Muscle layer of colon (tissue), 2 donors: ENCODE data around the gene XRRA1.
"Not testable (repeated sequence)": the region's sequence is repeated elsewhere in the genome, so short reads cannot be mapped to it uniquely, and the experiment has no call there.

Experiments
- H3K27ac ChIP-seq: one replicate; pipeline ENCODE4 v1.7.0; 2013; ENCODE audit warnings: low read depth, mild to moderate bottlenecking, low read length, moderate library complexity
- H3K27me3 ChIP-seq, 2 donors: one replicate each; pipeline ENCODE4 v1.7.0; 2013; ENCODE audit warnings: low read length in 2 of 2, mild to moderate bottlenecking in 2 of 2; ENCODE audit not compliant: insufficient read depth in 2 of 2, control insufficient read depth in 1 of 2
- H3K36me3 ChIP-seq: one replicate; pipeline ENCODE4 v1.7.0; 2013; ENCODE audit warnings: mild to moderate bottlenecking, low read length; ENCODE audit not compliant: insufficient read depth
- H3K4me1 ChIP-seq: one replicate; pipeline ENCODE4 v1.7.0; 2013; ENCODE audit warnings: mild to moderate bottlenecking, low read length; ENCODE audit not compliant: insufficient read depth
- H3K4me3 ChIP-seq, 2 donors: one replicate each; pipeline ENCODE4 v1.7.0; 2013; ENCODE audit warnings: low read length in 2 of 2, low read depth in 1 of 2, mild to moderate bottlenecking in 1 of 2, moderate library complexity in 1 of 2
- H3K9ac ChIP-seq: one replicate; pipeline ENCODE4 v1.7.0; 2013; ENCODE audit warnings: low read length
- H3K9me3 ChIP-seq: one replicate; pipeline ENCODE4 v1.7.0; 2013; ENCODE audit warnings: mild to moderate bottlenecking, low read length
- donor health status: abdominal sarcoma.
- donor health status: Adenocarcinoma of cecum.

The XRRA1 gene

DNA sequence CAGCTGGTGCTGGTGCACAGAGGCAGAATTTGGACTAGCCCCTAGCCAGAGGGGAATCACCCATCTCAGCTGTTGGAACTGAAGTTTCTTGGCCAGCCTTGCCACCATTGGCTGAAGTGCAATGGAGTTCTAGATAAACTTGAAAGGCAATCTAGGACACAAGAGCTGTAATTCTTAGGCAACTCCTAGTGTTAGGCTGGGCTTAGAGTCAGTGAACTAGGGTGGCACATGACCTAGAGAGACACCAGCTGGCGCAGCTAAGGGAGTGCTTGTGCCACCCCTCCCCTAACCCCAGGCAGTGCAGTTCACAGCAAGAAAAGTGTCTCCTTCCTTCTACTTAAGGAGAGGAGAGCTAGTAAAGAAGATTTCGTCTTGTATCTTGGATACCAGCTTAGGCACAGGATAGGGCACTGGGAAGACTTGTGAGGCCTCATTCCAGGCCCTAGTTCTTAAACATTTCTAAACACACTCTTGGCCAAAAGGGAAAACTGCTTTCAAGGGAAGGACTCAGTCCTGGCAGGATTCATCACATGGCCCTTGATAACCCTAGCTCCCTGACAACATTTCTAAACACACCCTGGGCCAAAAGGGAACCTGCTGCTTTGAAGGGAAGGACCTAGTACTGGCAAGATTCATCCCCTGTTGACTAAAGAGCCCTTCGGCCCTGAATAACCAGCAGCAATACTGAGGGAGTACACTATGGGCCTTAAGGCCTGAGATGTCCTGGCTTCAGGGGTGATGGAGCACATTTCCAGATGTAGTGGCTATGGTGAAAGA, 53.4 kb downstream of the XRRA1 start:
- H3K9ac ChIP-seq: no peak overlapping the region
- no peaks in the 10 kb centered on the region for H3K4me1 ChIP-seq
- no peaks in the 10 kb centered on the region for H3K9me3 ChIP-seq
- H3K36me3 ChIP-seq: no peaks in the 10 kb centered on the region
- H3K27ac ChIP-seq: no peak overlapping the region
- no peaks in the 10 kb centered on the region for H3K27me3 ChIP-seq
- H3K4me3 ChIP-seq: no peak overlapping the region

DNA sequence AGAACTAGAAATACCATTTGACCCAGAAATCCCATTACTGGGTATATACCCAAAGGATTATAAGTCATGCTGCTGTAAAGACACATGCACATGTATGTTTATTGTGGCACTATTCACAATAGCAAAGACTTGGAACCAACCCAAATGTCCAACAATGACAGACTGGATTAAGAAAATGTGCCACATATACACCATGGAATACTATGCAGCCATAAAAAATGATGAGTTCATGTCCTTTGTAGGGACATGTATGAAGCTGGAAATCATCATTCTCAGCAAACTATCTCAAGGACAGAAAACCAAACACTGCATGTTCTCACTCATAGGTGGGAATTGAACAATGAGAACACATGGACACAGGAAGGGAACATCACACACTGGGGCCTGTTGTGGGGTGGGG, 55.9 kb downstream of the XRRA1 start:
- not testable (repeated sequence) for H3K4me3 ChIP-seq, H3K9me3 ChIP-seq, H3K27me3 ChIP-seq, H3K36me3 ChIP-seq, H3K4me1 ChIP-seq, H3K27ac ChIP-seq, H3K9ac ChIP-seq

DNA sequence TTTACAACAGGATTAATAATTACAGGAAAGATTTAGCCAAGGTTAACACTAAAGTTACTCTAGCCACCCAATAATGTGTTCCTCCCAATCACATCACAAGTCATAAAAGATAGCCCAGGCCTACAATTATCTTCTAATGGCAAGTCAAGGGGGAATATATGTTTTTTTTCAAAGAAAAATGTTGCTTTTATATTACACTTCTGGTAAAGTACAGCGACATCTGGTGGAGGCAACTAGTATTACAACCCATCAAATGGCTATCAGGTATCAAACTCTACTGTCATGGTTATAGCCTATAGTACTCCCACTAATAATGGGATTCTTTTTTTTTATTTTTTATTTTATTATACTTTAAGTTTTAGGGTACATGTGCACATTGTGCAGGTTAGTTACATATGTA, 71.8 kb downstream of the XRRA1 start:
- H3K4me1 ChIP-seq: no peaks in the 10 kb centered on the region
- H3K9me3 ChIP-seq: peaks cover 9% of the 10 kb centered on the region
- no peak overlapping the region for H3K27ac ChIP-seq
- no peak overlapping the region for H3K9ac ChIP-seq
- H3K36me3 ChIP-seq: peaks cover 9% of the 10 kb centered on the region
- H3K4me3 ChIP-seq: no peak overlapping the region
- no peaks in the 10 kb centered on the region for H3K27me3 ChIP-seq

DNA sequence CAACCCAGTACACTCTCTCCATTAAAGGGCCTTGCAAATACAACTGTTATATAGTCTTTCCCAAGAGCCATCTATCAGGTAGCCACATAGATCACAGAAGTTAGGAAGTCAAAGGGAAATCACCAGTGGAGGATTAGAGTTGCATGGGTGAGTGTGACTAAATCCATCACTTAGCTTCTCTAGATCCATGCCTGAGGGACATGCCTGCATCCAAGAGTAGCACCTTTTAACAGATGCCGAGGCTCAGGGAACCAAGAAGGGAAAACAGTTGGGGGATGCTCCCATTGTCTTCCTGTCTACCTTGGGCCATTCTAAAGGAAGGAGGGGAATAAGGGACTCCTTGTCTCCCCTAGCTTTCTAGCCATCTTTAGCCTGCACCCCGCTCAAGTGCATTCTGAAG, 77.9 kb downstream of the XRRA1 start:
- H3K36me3 ChIP-seq: peaks cover 19% of the 10 kb centered on the region
- peaks cover 55% of the 10 kb centered on the region for H3K9me3 ChIP-seq
- H3K27ac ChIP-seq: no peak overlapping the region
- H3K9ac ChIP-seq: no peak overlapping the region
- no peak overlapping the region for H3K4me3 ChIP-seq
- H3K4me1 ChIP-seq: no peaks in the 10 kb centered on the region
- H3K27me3 ChIP-seq: no peaks in the 10 kb centered on the region

DNA sequence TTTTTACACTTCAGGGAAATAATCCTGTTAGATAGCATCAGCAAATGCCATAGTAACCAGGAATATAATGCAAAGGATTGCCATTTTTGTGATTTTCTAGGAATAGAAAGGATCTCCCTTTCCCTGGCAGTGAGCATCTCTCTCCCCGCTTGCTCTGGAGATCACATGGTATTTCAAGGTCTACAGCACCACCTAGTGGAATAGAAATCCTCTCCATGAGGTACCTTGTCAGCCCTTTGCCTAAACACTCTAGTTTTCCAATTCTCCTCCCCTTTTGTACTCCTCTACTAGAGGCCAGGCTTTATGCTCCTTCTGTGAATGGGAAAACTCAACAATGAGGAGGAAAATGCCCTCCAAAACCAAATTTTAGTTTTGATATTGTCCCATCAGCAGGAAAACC, 78.4 kb downstream of the XRRA1 start:
- Histone ChIP-seq H3K9me3 (peaks cover 61% of the 10 kb centered on the region), H3K27me3 (no peaks in the 10 kb centered on the region), H3K4me1 (no peaks in the 10 kb centered on the region), H3K36me3 (peaks cover 23% of the 10 kb centered on the region), H3K4me3 (no peak overlapping the region), H3K9ac (no peak overlapping the region), H3K27ac (no peak overlapping the region)

DNA sequence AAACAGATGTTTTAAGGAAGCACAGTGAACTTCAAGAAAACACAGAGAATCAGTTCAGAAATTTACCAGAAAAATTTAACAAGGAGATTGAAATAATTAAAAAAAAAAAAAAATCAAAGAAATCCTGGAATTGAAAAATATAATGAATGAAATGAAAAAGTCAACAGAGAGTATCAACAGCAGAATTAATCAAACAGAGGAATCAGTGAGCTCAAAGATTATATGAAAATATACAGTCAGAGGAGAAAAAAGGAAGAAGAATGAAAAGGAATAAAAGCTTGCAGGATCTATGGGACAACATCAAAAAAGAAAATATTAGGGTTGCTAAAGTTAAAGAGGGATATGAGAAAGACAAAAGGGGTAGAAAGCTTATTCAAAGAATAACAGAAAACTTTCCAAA, 82.3 kb downstream of the XRRA1 start:
- peaks cover 29% of the 10 kb centered on the region for H3K36me3 ChIP-seq
- H3K4me3 ChIP-seq: peak overlapping the region in 1 of 2 donors; percentile 16
- no peak overlapping the region for H3K27ac ChIP-seq
- H3K9ac ChIP-seq: no peak overlapping the region
- no peaks in the 10 kb centered on the region for H3K27me3 ChIP-seq
- no peaks in the 10 kb centered on the region for H3K4me1 ChIP-seq
- peaks cover 51% of the 10 kb centered on the region for H3K9me3 ChIP-seq

DNA sequence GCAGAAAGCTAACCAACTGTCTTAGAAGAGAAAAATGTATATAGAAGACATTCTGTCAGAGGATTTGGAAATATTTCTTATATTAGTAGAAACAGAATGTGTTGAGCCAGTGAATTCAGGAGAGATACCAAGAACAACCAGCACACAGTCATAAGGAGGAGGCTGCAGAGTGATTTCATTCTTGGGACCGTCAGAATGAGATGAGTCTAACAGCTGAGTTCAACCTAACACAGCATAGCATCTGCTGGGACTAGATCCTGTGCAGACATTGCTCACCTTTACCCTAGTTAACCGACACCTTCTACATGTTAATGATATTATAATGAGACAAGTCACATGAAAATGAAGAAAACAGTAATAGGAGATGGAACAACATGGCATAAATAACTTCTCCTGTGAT, 85.5 kb downstream of the XRRA1 start:
- Histone ChIP-seq H3K27me3 (no peaks in the 10 kb centered on the region), H3K27ac (no peak overlapping the region), H3K9ac (no peak overlapping the region), H3K4me1 (no peaks in the 10 kb centered on the region), H3K9me3 (peaks cover 29% of the 10 kb centered on the region), H3K36me3 (peaks cover 21% of the 10 kb centered on the region), H3K4me3 (no peak overlapping the region)

DNA sequence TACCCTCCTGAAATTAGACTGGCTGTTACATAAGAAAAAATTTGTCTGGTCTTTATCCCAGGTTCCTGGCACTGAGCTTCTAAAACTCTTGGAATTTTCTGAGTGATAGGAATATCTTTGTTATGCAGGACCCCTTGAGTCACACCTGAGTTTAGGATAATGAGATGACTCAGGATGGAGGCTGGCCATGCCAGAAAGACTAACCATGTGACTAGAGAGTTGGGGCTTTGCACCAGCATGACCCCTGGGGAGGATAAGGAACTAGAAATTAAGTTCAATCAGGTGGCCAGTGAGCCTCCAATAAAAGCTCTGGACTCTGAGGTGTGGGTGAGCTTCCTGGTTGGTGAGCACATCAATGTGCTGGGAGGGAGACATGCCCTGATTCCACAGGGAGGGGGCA, 88.1 kb downstream of the XRRA1 start:
- Histone ChIP-seq H3K4me3 (no peak overlapping the region), H3K9me3 (peaks cover 7% of the 10 kb centered on the region), H3K27me3 (no peaks in the 10 kb centered on the region), H3K36me3 (peaks cover 20% of the 10 kb centered on the region), H3K4me1 (no peaks in the 10 kb centered on the region), H3K27ac (no peak overlapping the region), H3K9ac (no peak overlapping the region)

DNA sequence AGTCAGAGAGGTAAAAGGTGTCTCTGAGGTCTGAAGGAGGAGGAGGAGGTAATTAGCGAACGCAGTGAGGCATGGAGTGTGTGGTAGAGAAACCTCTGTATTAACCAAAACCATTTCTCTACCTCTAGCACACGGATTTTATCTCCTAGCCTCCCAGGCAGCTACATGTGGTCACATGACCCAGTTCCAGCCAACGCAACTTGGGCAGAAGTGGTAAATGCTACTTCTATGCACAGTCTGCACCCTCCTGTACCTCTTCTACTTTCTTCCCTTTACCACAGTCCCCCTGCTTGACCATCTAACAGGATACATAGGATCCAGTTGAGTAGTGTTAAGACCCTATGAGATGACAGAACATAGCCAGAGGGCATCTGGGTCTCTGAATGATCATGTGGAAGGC, 95.7 kb downstream of the XRRA1 start:
- peaks cover 31% of the 10 kb centered on the region for H3K36me3 ChIP-seq
- H3K27ac ChIP-seq: no peak overlapping the region
- H3K9me3 ChIP-seq: no peaks in the 10 kb centered on the region
- H3K4me1 ChIP-seq: no peaks in the 10 kb centered on the region
- no peak overlapping the region for H3K4me3 ChIP-seq
- no peak overlapping the region for H3K9ac ChIP-seq
- no peaks in the 10 kb centered on the region for H3K27me3 ChIP-seq

DNA sequence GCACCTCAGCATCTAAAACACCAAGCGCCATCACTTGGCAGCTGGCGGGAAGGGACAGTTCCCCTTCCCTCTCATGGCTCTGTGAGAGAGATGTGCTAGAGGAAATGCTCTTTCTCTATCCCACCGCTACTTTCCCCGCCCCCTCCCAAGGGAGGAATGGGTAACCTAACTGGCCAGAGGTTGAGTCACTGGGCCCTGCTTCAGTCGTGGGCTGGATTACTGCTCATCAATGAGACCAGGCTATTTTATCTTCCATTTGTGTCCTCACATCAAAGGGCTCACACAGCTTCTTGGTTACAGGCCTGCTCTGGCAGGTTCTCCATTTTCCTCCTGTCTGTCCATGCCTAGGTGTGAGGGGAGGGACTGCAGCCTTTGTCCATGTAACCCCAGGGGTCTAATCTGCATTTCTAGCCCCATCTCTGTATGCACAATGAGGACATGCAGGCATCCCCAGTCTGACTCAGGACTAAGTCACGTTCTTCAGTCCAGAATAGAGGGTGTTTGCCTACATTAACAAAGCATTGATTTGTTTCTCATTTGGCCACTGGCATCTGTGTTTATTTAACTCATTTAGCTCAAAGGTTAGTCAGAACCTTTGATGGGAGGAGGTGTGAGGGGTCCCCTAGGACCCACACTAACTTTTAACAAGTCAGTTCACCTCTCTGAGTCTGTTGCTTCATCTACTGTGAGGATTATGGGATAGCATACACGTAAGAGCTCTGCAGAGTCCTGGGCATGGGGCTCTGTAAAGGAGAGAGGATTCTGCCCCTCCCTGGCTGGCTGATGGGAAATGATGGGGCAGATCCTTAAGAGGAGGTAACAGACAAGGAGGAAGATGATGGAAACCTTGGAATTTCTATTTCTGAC, 99.1 kb downstream of the XRRA1 start:
- Histone ChIP-seq H3K4me1 (no peaks in the 10 kb centered on the region), H3K27ac (no peak overlapping the region), H3K36me3 (peaks cover 47% of the 10 kb centered on the region), H3K9me3 (no peaks in the 10 kb centered on the region), H3K4me3 (no peak overlapping the region), H3K27me3 (no peaks in the 10 kb centered on the region), H3K9ac (no peak overlapping the region)

DNA sequence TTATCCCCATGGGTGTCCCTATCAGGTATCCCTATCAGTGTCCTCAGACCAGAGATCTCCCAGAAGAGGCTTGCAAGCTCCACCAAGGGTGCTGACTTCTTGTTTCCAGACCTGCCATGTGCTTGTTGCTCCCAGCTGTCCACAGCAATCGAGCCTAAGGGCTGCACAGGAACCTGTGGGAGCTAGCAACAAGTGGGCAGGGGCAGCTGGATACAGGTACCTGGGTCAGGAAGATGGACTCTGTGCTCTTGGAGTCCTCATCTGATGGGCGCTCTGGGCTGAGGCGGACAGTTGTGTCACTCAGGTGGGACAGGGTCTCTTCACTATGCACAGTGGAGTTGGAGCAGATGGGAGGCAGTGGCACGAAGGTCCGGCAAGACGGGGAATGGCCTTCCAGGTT, 101.0 kb downstream of the XRRA1 start:
- H3K36me3 ChIP-seq: peaks cover 62% of the 10 kb centered on the region

More for the DNA sequence above, 101.0 kb downstream of the XRRA1 start:
- H3K27ac ChIP-seq: no peak overlapping the region
- no peaks in the 10 kb centered on the region for H3K9me3 ChIP-seq
- no peaks in the 10 kb centered on the region for H3K4me1 ChIP-seq
- no peak overlapping the region for H3K4me3 ChIP-seq
- no peak overlapping the region for H3K9ac ChIP-seq
- no peaks in the 10 kb centered on the region for H3K27me3 ChIP-seq
